HepG2 (cell line): ENCODE measurements around the gene ZFP1. TPM values are rescaled to one million over a fixed set of nuclear protein-coding genes. Genes with fewer than 3 reads are reported as not detected.
A peak's percentile ranks its signal among the peaks of the same experiment; 100 is the strongest.

ENCODE experiments used
- BCL3 ChIP-seq: sonication (generic); formaldehyde crosslinking; IDR thresholded peaks from 2 replicates; pipeline ENCODE4 v1.5.1; 2020; ENCODE audit warnings: mild to moderate bottlenecking, missing genetic modification reagents, moderate library complexity
- DPF2 ChIP-seq: sonication (generic); formaldehyde crosslinking; IDR thresholded peaks from 2 replicates; pipeline ENCODE4 v1.4.0; 2020; ENCODE audit warnings: mild to moderate bottlenecking, low read depth, missing genetic modification reagents, borderline replicate concordance
- ESRRA ChIP-seq: sonication (generic); formaldehyde crosslinking; IDR thresholded peaks from 2 replicates; pipeline ENCODE4 v1.5.1; 2020; ENCODE audit warnings: mild to moderate bottlenecking, low read depth, missing genetic modification reagents
- FUBP1 ChIP-seq: sonication (generic); formaldehyde crosslinking; IDR thresholded peaks from 2 replicates; pipeline ENCODE4 v1.5.1; 2020; ENCODE audit warnings: missing genetic modification reagents, mild to moderate bottlenecking, borderline replicate concordance
- GABPB1 ChIP-seq: IDR thresholded peaks from 2 replicates; pipeline ENCODE4 v1.6.1; 2016; ENCODE audit warnings: mild to moderate bottlenecking, missing genetic modification reagents, moderate library complexity, missing compliant biosample characterization
- IKZF5 ChIP-seq: IDR thresholded peaks from 2 replicates; pipeline ENCODE4 v1.6.1; 2018; ENCODE audit warnings: missing genetic modification reagents, mild to moderate bottlenecking, missing compliant biosample characterization
- KAT2B ChIP-seq: fragments of 150-350 bp; IDR thresholded peaks from 2 replicates; pipeline ENCODE4 v1.6.1; 2014; ENCODE audit warnings: low read depth, low read length, borderline replicate concordance
- PAF1 ChIP-seq: IDR thresholded peaks from 2 replicates; pipeline ENCODE4 v1.6.1; 2016; ENCODE audit warnings: missing genetic modification reagents, missing compliant biosample characterization
- PLSCR1 ChIP-seq: sonication (generic); formaldehyde crosslinking; IDR thresholded peaks from 2 replicates; pipeline ENCODE4 v1.5.0; 2020; ENCODE audit warnings: missing genetic modification reagents, mild to moderate bottlenecking, borderline replicate concordance
- SIN3B ChIP-seq: fragments of 150-350 bp; IDR thresholded peaks from 2 replicates; pipeline ENCODE4 v1.6.1; 2014; ENCODE audit warnings: low read length
- XBP1 ChIP-seq: sonication (generic); formaldehyde crosslinking; IDR thresholded peaks from 2 replicates; pipeline ENCODE4 v1.5.0; 2020; ENCODE audit warnings: missing genetic modification reagents
- ZGPAT ChIP-seq: IDR thresholded peaks from 2 replicates; pipeline ENCODE4 v1.6.1; 2016; ENCODE audit warnings: mild to moderate bottlenecking
- ZNF12 ChIP-seq: sonication (generic); formaldehyde crosslinking; IDR thresholded peaks from 2 replicates; pipeline ENCODE4 v1.5.0; 2020; ENCODE audit warnings: missing genetic modification reagents
- ZNF17 ChIP-seq: sonication (generic); formaldehyde crosslinking; IDR thresholded peaks from 2 replicates; pipeline ENCODE4 v1.5.0; 2020; ENCODE audit warnings: mild to moderate bottlenecking, missing genetic modification reagents
- ZNF281 ChIP-seq: sonication (generic); formaldehyde crosslinking; IDR thresholded peaks from 2 replicates; pipeline ENCODE4 v1.4.0; 2020; ENCODE audit warnings: missing genetic modification reagents, borderline replicate concordance
- ZNF740 ChIP-seq: sonication (generic); formaldehyde crosslinking; IDR thresholded peaks from 2 replicates; pipeline ENCODE4 v1.4.0; 2020; ENCODE audit warnings: missing genetic modification reagents
- polyA plus RNA-seq, 8 experiments: library from polyadenylated mRNA; depleted of rRNA in 3 of 8; stranded (reverse) in 7 of 8; unstranded in 1 of 8; fragments of >200 nt; fragmentation: Illumina TruSeq in 4 of 8; extraction: Trizol in 4 of 8; gene quantifications; 2 replicates each; pipeline versions ENCODE4 v1.2.1 to v1.2.3, GENCODE V29; 2011 to 2016; ENCODE audit warnings: low read depth in 4 of 8, missing spikeins in 1 of 8, mixed read lengths in 1 of 8; ENCODE audit not compliant: insufficient read depth in 1 of 8
- total RNA-seq, 5 experiments: library from RNA; depleted of rRNA; stranded (reverse); fragments of >200 nt; fragmentation: Illumina TruSeq; extraction: Trizol; gene quantifications; 2 replicates each; pipeline ENCODE4 v1.2.3, GENCODE V29; 2016; ENCODE audit warnings: low read depth in 1 of 5

The ZFP1 gene
- total and polyA plus RNA-seq, 2 of the 13 experiments (the other 11 are each of a cell fraction or from before 2014, with no cell fraction given), result 8.3 to 14.0 TPM

GRCh38 chr16:75148311-75149195 lies at the start of gene ZFP1 (continued):
- TF ChIP-seq ZNF740 (CRISPR knock-in tag) (peak; percentile 66; the same call in 1 of the 2 replicates), PAF1 (peak; percentile 83; the same call in 1 of the 2 replicates), FUBP1 (0 out of 2 replicates have a peak, but pooled peaks have one; percentile 48), DPF2 (CRISPR knock-in tag) (no peak), ESRRA (CRISPR knock-in tag) (peak; percentile 55), XBP1 (CRISPR knock-in tag) (peak; percentile 43; the same call in 1 of the 2 replicates), SIN3B (no peak), ZNF281 (peak; percentile 100), ZGPAT (CRISPR knock-in tag) (peak; percentile 97), ZNF17 (CRISPR knock-in tag) (no peak), BCL3 (CRISPR knock-in tag) (peak; percentile 98), KAT2B (no peak), PLSCR1 (no peak), ZNF12 (no peak), IKZF5 (CRISPR knock-in tag) (peak; percentile 84), GABPB1 (CRISPR knock-in tag) (peak; percentile 88)
